ENCODE data around the gene MAGI2. TPM values are rescaled to one million over a fixed set of nuclear protein-coding genes. Genes with fewer than 3 reads are reported as not detected.

MAGI2 gene
- total RNA-seq, 6 experiments from 2014 or later: 1.2 to 4.0 (median 2.4) TPM

DNA sequence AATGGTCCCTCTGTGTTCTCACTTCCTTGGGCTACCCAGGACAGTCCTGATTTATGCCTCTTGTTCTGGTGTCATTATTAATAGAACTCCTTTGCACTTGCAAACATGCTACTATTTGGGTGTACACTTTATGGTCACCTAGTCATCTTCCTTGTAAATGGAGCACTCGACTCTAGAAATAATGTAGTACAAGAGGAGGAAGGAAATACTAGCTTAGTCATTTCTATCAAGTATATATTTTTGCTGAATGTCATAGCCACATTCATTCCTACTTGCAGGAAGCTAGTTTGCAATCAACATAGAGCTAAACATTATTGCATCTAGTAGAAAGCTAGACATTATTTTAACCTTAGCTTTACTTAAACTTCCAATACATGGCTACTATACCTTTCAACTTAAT, 335.3 kb downstream of the MAGI2 start:
- intact Hi-C loops (cut with DNase I): no loop called here
- ATAC-seq: no peak

GRCh38 chr7:79096361-79096805, 357.1 kb downstream of the MAGI2 start:
- Histone ChIP-seq H3K4me1 (no peaks in the 10 kb centered on the region), H3K9me3 (no peaks in the 10 kb centered on the region), H3K27ac (no peak overlapping the region), H3K4me3 (no peak overlapping the region), H3K27me3 (no peaks in the 10 kb centered on the region), H3K36me3 (no peaks in the 10 kb centered on the region)
- no peak for ATAC-seq
- no peak for TF ChIP-seq POLR2A (IDR thresholded peaks at IDR 0.05)
- DNase-seq: no peak
- intact Hi-C loops (cut with DNase I): no loop called here
- WGBS (ENCODE audit: insufficient coverage, low coverage, low lambda C conversion rate, missing lambda C conversion rate): 36% methylated on average over 1 of the region's 1 CpG

More for the DNA sequence above, 335.3 kb downstream of the MAGI2 start:
- Histone ChIP-seq H3K27ac (no peak overlapping the region), H3K9me3 (no peaks in the 10 kb centered on the region), H3K36me3 (no peaks in the 10 kb centered on the region), H3K4me1 (no peaks in the 10 kb centered on the region), H3K27me3 (no peaks in the 10 kb centered on the region), H3K4me3 (no peak overlapping the region)
- no peak for DNase-seq
- TF ChIP-seq CTCF (IDR thresholded peaks at IDR 0.05): no peak
- no peak for TF ChIP-seq POLR2A (IDR thresholded peaks at IDR 0.05)
- 38% methylated on average over 1 of the region's 1 CpG for WGBS (ENCODE audit: insufficient coverage, low coverage, low lambda C conversion rate, missing lambda C conversion rate)

DNA sequence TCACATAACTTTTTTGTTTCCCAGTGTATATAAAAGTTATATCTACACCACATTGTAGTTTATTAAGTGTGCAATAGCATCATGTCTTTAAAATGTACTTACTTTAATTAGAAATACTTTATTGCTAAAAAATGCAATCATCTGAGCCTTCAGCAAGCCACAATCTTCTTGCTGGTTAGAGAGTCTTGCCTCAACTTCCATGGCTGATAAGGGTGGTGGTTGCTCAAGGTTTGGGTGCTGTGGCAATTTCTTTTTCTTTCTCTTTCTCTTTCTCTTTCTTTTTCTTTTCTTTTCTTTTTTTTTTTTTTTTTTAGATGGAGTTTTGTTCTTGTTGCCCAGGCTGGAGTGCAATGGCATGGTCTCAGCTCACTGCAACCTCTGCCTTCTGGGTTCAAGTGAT, 360.0 kb downstream of the MAGI2 start:
- no peaks in the 10 kb centered on the region for H3K27me3 ChIP-seq
- H3K9me3 ChIP-seq: no peaks in the 10 kb centered on the region
- no peak overlapping the region for H3K4me3 ChIP-seq
- no peaks in the 10 kb centered on the region for H3K4me1 ChIP-seq
- ATAC-seq: no peak
- no peak overlapping the region for H3K27ac ChIP-seq
- intact Hi-C loops (cut with DNase I): no loop called here
- H3K36me3 ChIP-seq: no peaks in the 10 kb centered on the region
- DNase-seq: no peak
- no peak for TF ChIP-seq CTCF (IDR thresholded peaks at IDR 0.05)
- TF ChIP-seq POLR2A (IDR thresholded peaks at IDR 0.05): no peak

GRCh38 chr7:79091661-79092060, 361.8 kb downstream of the MAGI2 start:
- H3K27me3 ChIP-seq: no peaks in the 10 kb centered on the region
- no peaks in the 10 kb centered on the region for H3K4me1 ChIP-seq
- H3K36me3 ChIP-seq: no peaks in the 10 kb centered on the region
- no peak for TF ChIP-seq CTCF (IDR thresholded peaks at IDR 0.05)
- TF ChIP-seq POLR2A (IDR thresholded peaks at IDR 0.05): no peak
- no peak overlapping the region for H3K27ac ChIP-seq
- WGBS (ENCODE audit: insufficient coverage, low coverage, low lambda C conversion rate, missing lambda C conversion rate): 64% methylated on average over 2 of the region's 2 CpGs
- H3K4me3 ChIP-seq: no peak overlapping the region
- DNase-seq: no peak
- intact Hi-C loops (cut with DNase I): no loop called here
- no peak for ATAC-seq
- no peaks in the 10 kb centered on the region for H3K9me3 ChIP-seq

- DNase-seq: no peak
- Histone ChIP-seq H3K36me3 (no peaks in the 10 kb centered on the region), H3K27me3 (no peaks in the 10 kb centered on the region), H3K4me3 (no peak overlapping the region), H3K9me3 (no peaks in the 10 kb centered on the region), H3K27ac (no peak overlapping the region), H3K4me1 (no peaks in the 10 kb centered on the region)
- ATAC-seq: no peak
- intact Hi-C loops (cut with DNase I): no loop called here
- WGBS (ENCODE audit: insufficient coverage, low coverage, low lambda C conversion rate, missing lambda C conversion rate): 74% methylated on average over 4 of the region's 4 CpGs
- TF ChIP-seq POLR2A (IDR thresholded peaks at IDR 0.05): no peak
- TF ChIP-seq CTCF (IDR thresholded peaks at IDR 0.05): no peak
These were observed 362.5 kb downstream of the MAGI2 start for GRCh38 chr7:79091011-79091410.
